ENCODE data around the gene DIP2C.

- TF ChIP-seq CTCF (IDR thresholded peaks at IDR 0.05) (no peak), POLR2A (IDR thresholded peaks at IDR 0.05) (no peak), POLR2AphosphoS5 (IDR thresholded peaks at IDR 0.05) (no peak)
Measured at GRCh38 chr10:521261-522250, 167.9 kb downstream of the DIP2C start.
